ENCODE measurements around the gene CFAP410. TPM values are rescaled to one million over a fixed set of nuclear protein-coding genes. Genes with fewer than 3 reads are reported as not detected.

Gene CFAP410
- total RNA-seq, 1 donor from 2014 or later: 8.6 TPM

Other genes with a start within 250 kb of the CFAP410 start
- gene PWP2, start 232.0 kb downstream of the CFAP410 start, total RNA-seq: 7.3 TPM
- gene GATD3, start 205.7 kb downstream of the CFAP410 start, total RNA-seq: 28.1 TPM
- 0.41 TPM for gene ICOSLG, start 98.4 kb downstream of the CFAP410 start, total RNA-seq
- gene DNMT3L, start 77.5 kb downstream of the CFAP410 start, total RNA-seq: not detected
- gene AIRE, start 53.5 kb downstream of the CFAP410 start, total RNA-seq: 0.41 TPM
- 111 TPM for gene PFKL, start 39.3 kb downstream of the CFAP410 start, total RNA-seq
- 1.6 TPM for gene TRPM2, start 14.2 kb upstream of the CFAP410 start, total RNA-seq
- 3.7 TPM for gene LRRC3, start 116.1 kb upstream of the CFAP410 start, total RNA-seq
- gene KRTAP10-1, start 200.8 kb upstream of the CFAP410 start, total RNA-seq: not detected
- not detected for gene KRTAP10-2, start 212.1 kb upstream of the CFAP410 start, total RNA-seq
- not detected for gene KRTAP10-3, start 219.4 kb upstream of the CFAP410 start, total RNA-seq
- gene KRTAP10-4, start 234.3 kb upstream of the CFAP410 start, total RNA-seq: not detected
- not detected for gene KRTAP10-5, start 241.2 kb upstream of the CFAP410 start, total RNA-seq